ENCODE results near the gene NOSIP. TPM values are rescaled to one million over a fixed set of nuclear protein-coding genes. Genes with fewer than 3 reads are reported as not detected.

The NOSIP gene
- total and polyA plus RNA-seq, 10 of the 15 experiments (the other 5 are each of a cell fraction or from before 2014, with no cell fraction given), result 7.2 to 85.5 (median 48.4) TPM

DNA sequence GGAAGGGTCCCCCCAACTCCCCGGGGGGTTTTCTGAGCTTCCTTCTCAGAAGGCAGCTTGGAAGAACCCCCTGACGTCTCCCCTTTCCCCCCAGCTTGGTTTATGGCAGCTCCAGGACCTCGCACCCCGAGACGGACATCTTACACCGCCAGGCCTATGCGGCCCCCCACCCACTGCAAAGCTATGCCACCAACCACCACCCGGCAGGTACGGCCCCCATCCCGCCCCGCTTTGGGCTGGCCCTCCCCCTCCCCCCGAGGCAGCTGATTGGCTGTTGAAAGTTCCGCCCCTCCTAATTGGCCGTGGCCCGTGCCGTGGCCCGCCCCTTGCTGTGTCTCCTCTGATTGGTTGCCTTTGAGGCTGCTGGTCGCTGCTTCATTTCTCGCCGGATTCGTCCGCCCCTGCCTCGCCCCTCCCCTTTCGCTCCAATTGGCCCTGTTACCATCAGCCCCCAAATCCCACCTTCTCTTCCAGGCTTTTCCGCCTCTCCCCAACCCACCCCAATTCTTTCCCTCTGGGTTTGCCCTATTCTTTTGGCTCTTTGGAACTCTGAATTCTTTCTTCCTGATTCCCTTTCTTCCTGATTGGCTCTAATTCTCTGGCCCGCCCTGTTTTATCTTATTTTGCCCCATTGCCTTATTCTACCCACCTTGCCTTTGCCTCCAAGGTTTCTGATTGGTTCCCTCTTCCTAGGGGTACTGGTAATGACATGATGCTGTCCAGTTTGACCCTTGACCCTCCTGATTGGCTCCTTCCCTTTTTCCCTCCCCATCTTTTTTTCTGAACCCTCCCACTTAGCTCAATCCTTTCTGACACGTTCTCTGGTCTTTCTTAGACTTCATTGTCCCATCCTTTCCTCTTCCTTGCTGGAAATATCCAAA, 13.1 kb upstream of the NOSIP start (continued):
- TF ChIP-seq HDAC6 (IDR thresholded peaks at IDR 0.05; ENCODE audit: unreplicated experiment), result no peak
- TF ChIP-seq TBL1XR1 (IDR thresholded peaks at IDR 0.05; ENCODE audit: low read depth, low read length), result no peak
- TF ChIP-seq, protein P1, sequence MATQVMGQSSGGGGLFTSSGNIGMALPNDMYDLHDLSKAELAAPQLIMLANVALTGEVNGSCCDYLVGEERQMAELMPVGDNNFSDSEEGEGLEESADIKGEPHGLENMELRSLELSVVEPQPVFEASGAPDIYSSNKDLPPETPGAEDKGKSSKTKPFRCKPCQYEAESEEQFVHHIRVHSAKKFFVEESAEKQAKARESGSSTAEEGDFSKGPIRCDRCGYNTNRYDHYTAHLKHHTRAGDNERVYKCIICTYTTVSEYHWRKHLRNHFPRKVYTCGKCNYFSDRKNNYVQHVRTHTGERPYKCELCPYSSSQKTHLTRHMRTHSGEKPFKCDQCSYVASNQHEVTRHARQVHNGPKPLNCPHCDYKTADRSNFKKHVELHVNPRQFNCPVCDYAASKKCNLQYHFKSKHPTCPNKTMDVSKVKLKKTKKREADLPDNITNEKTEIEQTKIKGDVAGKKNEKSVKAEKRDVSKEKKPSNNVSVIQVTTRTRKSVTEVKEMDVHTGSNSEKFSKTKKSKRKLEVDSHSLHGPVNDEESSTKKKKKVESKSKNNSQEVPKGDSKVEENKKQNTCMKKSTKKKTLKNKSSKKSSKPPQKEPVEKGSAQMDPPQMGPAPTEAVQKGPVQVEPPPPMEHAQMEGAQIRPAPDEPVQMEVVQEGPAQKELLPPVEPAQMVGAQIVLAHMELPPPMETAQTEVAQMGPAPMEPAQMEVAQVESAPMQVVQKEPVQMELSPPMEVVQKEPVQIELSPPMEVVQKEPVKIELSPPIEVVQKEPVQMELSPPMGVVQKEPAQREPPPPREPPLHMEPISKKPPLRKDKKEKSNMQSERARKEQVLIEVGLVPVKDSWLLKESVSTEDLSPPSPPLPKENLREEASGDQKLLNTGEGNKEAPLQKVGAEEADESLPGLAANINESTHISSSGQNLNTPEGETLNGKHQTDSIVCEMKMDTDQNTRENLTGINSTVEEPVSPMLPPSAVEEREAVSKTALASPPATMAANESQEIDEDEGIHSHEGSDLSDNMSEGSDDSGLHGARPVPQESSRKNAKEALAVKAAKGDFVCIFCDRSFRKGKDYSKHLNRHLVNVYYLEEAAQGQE (IDR thresholded peaks at IDR 0.05; ENCODE audit: low read depth, low read length), result no peak
- TF ChIP-seq PAX5 (IDR thresholded peaks at IDR 0.05; ENCODE audit: borderline replicate concordance, low read depth, low read length), result no peak

DNA sequence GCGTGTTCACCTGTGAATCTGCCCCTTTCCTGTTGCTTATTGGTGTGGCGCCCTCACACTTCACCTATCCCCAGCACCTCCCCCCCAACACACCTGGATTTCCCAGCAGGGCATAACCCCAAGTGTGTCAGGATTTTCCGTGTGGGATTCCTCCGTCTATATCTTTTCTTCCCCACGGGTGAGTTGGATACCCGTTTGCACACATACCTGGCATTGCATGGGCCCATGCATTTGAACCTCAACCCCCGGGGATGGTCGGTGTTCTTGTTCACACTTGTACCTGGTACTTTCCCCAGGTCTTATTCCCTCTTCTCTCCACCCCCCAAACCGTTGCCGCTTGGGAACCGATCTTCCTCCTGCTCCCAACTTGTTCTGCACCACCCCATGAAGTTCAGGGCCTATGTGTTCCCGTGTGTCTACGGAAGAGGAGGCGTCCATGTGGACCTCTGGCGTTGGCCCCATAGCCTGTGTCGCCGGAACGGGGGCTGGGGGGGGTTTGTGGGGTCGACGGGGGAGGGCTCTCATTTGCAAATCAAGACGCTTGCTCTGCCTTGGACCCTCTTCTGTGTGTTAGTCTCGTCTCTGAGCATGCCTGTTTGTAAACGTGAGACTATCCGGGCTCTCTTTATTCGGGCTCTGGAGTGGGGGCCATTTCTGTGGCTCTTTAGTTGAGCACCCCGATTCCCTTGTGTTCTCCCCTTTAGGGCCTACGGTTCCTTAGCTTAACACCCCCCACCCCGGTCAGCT, 12.3 kb upstream of the NOSIP start:
- H3K4me1 ChIP-seq (ENCODE audit: control insufficient read depth, insufficient read depth, low read length), result peaks cover 15% of the 10 kb centered on the region
- no peak overlapping the region for H2AFZ ChIP-seq (ENCODE audit: control insufficient read depth, low read depth, low read length)
- H3K9ac ChIP-seq (ENCODE audit: control insufficient read depth, insufficient read depth, low read length), result peak overlapping the region; percentile 85
- no peaks in the 10 kb centered on the region for H3K9me3 ChIP-seq (replicated peaks; ENCODE audit: control insufficient read depth, insufficient read depth, low read length)
- no peak for DNase-seq (ENCODE audit: low read depth, low spot score)
- no peak for ATAC-seq
- RAD21 ChIA-PET (ENCODE audit: unreplicated experiment), result interaction anchor here (0.8 to 1.9 kb wide), 7 partner anchors 22 to 86 kb away, joined by 3 to 17 read pairs (median 4); partner anchors contain the start of gene RRAS
- H3K79me2 ChIP-seq (ENCODE audit: control insufficient read depth, insufficient read depth, low read length), result peaks cover 28% of the 10 kb centered on the region
- H3K4me2 ChIP-seq (ENCODE audit: control insufficient read depth, insufficient read depth), result peak overlapping the region; percentile 97
- CTCF ChIA-PET, result interaction anchor here (0.8 to 2.5 kb wide), 8 partner anchors 22 to 346 kb away, joined by 3 to 17 read pairs (median 4); partner anchors contain the start of gene SCAF1
- H3K4me3 ChIP-seq, result peak overlapping the region; percentile 89
- peak overlapping the region; percentile 72 for H3K27ac ChIP-seq (ENCODE audit: control insufficient read depth, insufficient read depth)
- in situ Hi-C loops (cut with MboI) (no loop called here), intact Hi-C loops (cut with micrococcal nuclease; ENCODE audit: unreplicated experiment) (loop anchor here (2.0 to 5.0 kb wide), 2 partner anchors 50 to 84 kb away; partner anchors contain the start of genes PRMT1, RRAS and SCAF1)
- BruUV-seq (replicated peaks), result no TSS peak
- POLR2A ChIA-PET, result interaction anchor here (0.7 to 4.8 kb wide), 6 partner anchors 12 to 174 kb away, joined by 3 to 49 read pairs (median 13); partner anchors contain the start of genes NOSIP, PRMT1, PRRG2 and RRAS
- H4K20me1 ChIP-seq (ENCODE audit: control insufficient read depth, insufficient read depth), result peaks cover 3% of the 10 kb centered on the region; the same call in 1 of the 2 replicates
- H3K36me3 ChIP-seq (ENCODE audit: control insufficient read depth in 2 of 2, insufficient read depth in 2 of 2, low read length in 1 of 2), result peaks cover 0 to 17% of the 10 kb centered on the region in 2 experiments; a peak in 3 of 4 replicates
- under 1% methylated on average over 28 of the region's 28 CpGs for WGBS (ENCODE audit: insufficient coverage, insufficient replicate concordance, low lambda C conversion rate, missing lambda C conversion rate)
- H3K27me3 ChIP-seq (replicated peaks in 1 of 2; ENCODE audit: control insufficient read depth in 2 of 2, insufficient read depth in 2 of 2, low read length in 1 of 2), result no peaks in the 10 kb centered on the region
- TF ChIP-seq MXI1 (IDR thresholded peaks at IDR 0.05; ENCODE audit: low read depth, low read length) (0 out of 2 replicates have a peak, but pooled peaks have one; percentile 9), POLR2AphosphoS5 (IDR thresholded peaks at IDR 0.05; ENCODE audit: low read length) (peak; percentile 10; the same call in 1 of the 2 replicates)
- TF ChIP-seq, protein P2, sequence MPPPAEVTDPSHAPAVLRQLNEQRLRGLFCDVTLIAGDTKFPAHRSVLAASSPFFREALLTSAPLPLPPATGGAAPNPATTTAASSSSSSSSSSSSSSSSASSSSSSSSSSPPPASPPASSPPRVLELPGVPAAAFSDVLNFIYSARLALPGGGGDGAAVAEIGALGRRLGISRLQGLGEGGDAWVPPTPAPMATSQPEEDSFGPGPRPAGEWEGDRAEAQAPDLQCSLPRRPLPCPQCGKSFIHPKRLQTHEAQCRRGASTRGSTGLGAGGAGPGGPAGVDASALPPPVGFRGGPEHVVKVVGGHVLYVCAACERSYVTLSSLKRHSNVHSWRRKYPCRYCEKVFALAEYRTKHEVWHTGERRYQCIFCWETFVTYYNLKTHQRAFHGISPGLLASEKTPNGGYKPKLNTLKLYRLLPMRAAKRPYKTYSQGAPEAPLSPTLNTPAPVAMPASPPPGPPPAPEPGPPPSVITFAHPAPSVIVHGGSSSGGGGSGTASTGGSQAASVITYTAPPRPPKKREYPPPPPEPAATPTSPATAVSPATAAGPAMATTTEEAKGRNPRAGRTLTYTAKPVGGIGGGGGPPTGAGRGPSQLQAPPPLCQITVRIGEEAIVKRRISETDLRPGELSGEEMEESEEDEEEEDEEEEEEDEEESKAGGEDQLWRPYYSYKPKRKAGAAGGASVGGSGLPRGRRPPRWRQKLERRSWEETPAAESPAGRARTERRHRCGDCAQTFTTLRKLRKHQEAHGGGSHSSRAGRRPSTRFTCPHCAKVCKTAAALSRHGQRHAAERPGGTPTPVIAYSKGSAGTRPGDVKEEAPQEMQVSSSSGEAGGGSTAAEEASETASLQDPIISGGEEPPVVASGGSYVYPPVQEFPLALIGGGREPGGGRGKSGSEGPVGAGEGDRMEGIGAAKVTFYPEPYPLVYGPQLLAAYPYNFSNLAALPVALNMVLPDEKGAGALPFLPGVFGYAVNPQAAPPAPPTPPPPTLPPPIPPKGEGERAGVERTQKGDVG (CRISPR knock-in tag; IDR thresholded peaks at IDR 0.05), result no peak
- peak; percentile 74 for FAIRE-seq
- SMC1A ChIA-PET (ENCODE audit: uncharacterized antibody, unreplicated experiment), result interaction anchor here (0.8 to 1.2 kb wide), 5 partner anchors 9 to 72 kb away, joined by 3 to 7 read pairs (median 4); partner anchors contain the start of genes NOSIP, PRRG2 and RRAS

Data from GM12878 (cell line).